G401 (cell line): ENCODE results near the gene ADM5. TPM values are rescaled to one million over a fixed set of nuclear protein-coding genes. Genes with fewer than 3 reads are reported as not detected.

Experiments used
- DNase-seq: peaks from one replicate; pipeline ENCODE4 v3.0.0-alpha.2; 2015; ENCODE audit warnings: low spot score
- in situ Hi-C: cut with HindIII; loops from 2 replicates; pipeline ENCODE4 v1.10.0; 2016; ENCODE audit warnings: low sequenced_read_pairs, mixed read lengths
- total RNA-seq: library from RNA; depleted of rRNA; stranded (reverse); fragments of >200 nt; shearing (Covaris generic); gene quantifications from 2 replicates; pipeline ENCODE4 v1.2.3, GENCODE V29; 2014; rRNA removed

The ADM5 gene
- 1.1 and 1.7 TPM in 2 replicates for total RNA-seq

GRCh38 chr19:49689133-49690078 lies at the start of gene ADM5:
Gene ADM5, plus strand, starts transcription at chr19:49689594. Its CDS starts 244 bp downstream, at chr19:49689838.
- peak; percentile 84 for DNase-seq
- in situ Hi-C loops: no loop called here

DNA sequence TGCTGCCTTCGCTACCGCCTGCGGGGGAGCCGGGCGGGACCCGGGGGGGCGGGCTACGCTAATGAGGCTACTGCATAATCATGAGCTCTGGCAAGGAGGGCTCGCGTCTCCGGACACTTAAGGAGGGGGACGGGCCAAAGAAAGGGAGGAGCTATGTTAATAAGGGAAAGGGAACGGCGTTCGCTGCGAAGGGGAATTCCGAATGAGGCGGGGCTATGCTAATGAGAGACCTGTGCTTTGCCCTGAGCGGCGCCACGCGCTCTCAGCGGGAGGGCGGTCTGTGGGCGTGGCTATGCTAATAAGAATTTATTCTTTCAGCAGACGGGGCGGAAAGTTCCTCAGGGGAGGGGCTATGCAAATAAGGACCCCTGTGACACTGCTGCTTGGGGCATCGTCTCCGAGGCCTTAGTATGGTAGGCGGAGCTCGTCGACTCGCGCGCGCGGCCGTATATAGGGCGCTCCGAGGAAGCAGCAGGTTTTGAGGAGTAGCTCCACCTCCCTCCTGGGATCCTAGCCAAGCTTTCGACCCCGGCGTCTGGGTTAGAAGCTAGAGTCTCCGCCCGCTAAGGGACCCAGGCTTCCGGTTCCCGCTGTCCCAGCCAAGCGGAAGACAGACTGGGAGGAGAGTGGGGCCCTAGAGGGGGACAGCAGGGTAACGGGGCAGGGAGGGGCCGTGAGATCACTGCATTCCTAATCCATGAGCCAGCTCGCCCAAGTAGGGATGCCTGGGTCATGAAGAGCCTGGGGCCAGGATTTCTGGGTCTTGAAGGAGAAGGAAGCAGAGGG lies 49.1 kb upstream of the ADM5 start, which contains the start of gene RRAS:
RRAS (minus strand) TSS at position 31 of the 786 bp plus-strand sequence. CDS start 45 bp downstream, outside the sequence.
- DNase-seq: peak; percentile 99
- in situ Hi-C loops: no loop called here

GRCh38 chr19:49641688-49642491 lies 47.5 kb upstream of the ADM5 start, which contains the start of gene SCAF1:
Gene SCAF1, plus strand, starts transcription at chr19:49642209. Its CDS starts 2,818 bp downstream, at chr19:49645027.
- in situ Hi-C loops: no loop called here
- DNase-seq: peak; percentile 99

- in situ Hi-C loops: no loop called here
- no peak for DNase-seq
Measured at GRCh38 chr19:49642492-49643035, 46.8 kb upstream of the ADM5 start.

- in situ Hi-C loops: no loop called here
- no peak for DNase-seq
Measured at GRCh38 chr19:49643466-49643865, 45.9 kb upstream of the ADM5 start.

GRCh38 chr19:49645592-49645991 lies 43.8 kb upstream of the ADM5 start:
- DNase-seq: no peak
- in situ Hi-C loops: no loop called here

GRCh38 chr19:49645995-49646394 lies 43.4 kb upstream of the ADM5 start:
- no peak for DNase-seq

GRCh38 chr19:49646586-49646985 lies 42.8 kb upstream of the ADM5 start:
- in situ Hi-C loops: no loop called here
- no peak for DNase-seq

More at GRCh38 chr19:49645995-49646394, 43.4 kb upstream of the ADM5 start:
- in situ Hi-C loops: no loop called here

GRCh38 chr19:49651029-49651819 lies 38.2 kb upstream of the ADM5 start:
- DNase-seq: no peak
- in situ Hi-C loops: no loop called here

DNA sequence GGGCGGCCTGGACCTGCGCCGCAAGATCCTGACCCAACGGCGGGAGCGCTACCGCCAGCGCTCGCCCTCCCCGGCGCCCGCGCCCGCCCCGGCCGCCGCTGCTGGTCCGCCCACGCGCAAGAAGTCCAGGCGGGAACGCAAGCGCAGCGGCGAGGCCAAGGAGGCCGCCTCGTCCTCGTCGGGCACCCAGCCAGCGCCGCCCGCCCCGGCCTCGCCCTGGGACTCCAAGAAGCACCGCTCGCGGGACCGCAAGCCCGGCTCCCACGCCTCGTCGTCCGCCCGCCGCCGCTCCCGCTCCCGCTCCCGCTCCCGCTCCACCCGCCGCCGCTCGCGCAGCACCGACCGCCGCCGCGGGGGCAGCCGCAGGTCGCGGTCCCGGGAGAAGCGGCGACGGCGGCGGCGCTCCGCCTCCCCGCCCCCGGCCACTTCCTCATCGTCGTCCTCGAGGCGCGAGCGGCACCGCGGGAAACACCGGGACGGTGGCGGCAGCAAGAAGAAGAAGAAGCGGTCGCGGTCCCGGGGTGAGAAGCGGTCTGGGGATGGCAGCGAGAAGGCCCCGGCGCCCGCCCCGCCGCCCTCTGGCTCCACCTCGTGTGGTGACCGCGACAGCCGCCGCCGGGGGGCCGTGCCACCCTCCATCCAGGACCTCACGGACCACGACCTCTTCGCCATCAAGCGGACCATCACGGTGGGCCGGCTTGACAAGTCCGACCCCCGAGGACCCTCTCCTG lies 37.4 kb upstream of the ADM5 start:
- in situ Hi-C loops: no loop called here

GRCh38 chr19:49652551-49653465 lies 36.6 kb upstream of the ADM5 start:
- in situ Hi-C loops: no loop called here

More for the DNA sequence above, 37.4 kb upstream of the ADM5 start:
- DNase-seq: no peak

GRCh38 chr19:49653466-49653806 lies 36.0 kb upstream of the ADM5 start:
- in situ Hi-C loops: no loop called here
- DNase-seq: no peak

More at GRCh38 chr19:49652551-49653465, 36.6 kb upstream of the ADM5 start:
- no peak for DNase-seq

DNA sequence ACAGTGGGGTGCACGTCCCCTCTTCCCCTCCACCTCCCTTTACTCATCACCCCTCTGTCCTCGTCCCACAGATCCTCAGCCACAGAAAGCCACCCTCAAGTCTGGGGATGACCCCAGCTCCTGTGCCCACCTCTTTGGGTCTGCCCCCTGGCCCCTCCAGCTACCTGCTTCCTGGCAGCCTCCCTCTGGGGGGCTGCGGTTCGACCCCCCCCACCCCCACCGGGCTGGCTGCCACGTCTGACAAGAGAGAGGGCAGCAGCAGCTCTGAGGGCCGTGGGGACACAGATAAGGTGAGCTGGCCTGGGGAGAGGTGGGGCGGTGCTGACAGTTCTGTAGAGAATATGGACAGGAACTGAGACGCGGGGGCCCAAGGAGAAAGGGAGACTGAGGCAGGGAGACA lies 34.8 kb upstream of the ADM5 start:
- no peak for DNase-seq
- in situ Hi-C loops: no loop called here

- in situ Hi-C loops: no loop called here
- no peak for DNase-seq
Measured at GRCh38 chr19:49655570-49656455, 33.6 kb upstream of the ADM5 start.

- in situ Hi-C loops: no loop called here
- DNase-seq: no peak
Measured at GRCh38 chr19:49656456-49657109, 32.8 kb upstream of the ADM5 start.
